HCEC 1CT (cell line): ENCODE measurements around the gene BRAF.
"Not testable (repeated sequence)": the region's sequence is repeated elsewhere in the genome, so short reads cannot be mapped to it uniquely, and the experiment has no call there.

Source experiments
- DNase-seq: peaks from one replicate; pipeline ENCODE4 v3.0.0-alpha.2; 2017

The BRAF gene

DNA sequence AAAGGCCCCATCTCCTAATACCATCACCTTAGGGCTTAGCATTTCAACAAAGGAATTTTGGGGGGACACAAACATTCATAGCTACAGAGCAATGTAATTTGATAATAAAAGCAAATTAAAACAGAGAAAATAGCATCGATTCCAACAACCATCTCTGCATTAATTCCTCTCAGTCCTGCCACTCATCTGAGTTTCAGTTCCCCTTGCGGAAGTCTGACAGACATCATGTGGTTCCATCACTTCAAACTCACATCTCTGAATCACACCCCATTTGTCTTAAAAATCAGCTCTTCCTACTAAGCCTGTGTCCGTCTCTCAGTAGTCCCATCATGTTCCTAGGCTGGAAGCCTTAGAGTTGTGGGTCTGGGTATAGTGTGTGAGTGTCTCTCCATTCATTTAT, 248.4 kb downstream of the BRAF start:
- no peak for DNase-seq

DNA sequence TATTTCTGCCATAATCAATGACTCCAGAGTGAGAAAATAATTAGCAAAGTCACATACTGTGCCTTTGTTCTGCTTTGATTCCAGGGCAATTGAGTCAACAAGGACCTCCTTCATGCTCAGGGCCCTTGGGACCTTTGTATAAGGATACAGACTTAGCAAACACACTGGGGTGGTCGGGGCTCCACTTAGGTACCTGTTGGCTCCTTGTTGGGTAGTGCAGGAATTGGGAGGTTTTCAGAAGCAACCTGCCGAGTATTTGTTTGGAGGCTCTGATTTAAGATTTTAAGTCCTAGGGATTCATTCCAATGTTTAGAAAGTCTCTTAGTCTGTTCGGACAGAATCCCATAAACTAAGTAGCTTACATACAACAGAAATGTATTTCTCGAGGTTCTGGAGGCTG, 249.0 kb downstream of the BRAF start:
- no peak for DNase-seq

GRCh38 chr7:140674899-140675701, 249.6 kb downstream of the BRAF start:
- DNase-seq, result peak; percentile 70

GRCh38 chr7:140674356-140674800, 250.4 kb downstream of the BRAF start:
- no peak for DNase-seq

- no peak for DNase-seq
These were observed 251.0 kb downstream of the BRAF start for GRCh38 chr7:140673774-140674155.

DNA sequence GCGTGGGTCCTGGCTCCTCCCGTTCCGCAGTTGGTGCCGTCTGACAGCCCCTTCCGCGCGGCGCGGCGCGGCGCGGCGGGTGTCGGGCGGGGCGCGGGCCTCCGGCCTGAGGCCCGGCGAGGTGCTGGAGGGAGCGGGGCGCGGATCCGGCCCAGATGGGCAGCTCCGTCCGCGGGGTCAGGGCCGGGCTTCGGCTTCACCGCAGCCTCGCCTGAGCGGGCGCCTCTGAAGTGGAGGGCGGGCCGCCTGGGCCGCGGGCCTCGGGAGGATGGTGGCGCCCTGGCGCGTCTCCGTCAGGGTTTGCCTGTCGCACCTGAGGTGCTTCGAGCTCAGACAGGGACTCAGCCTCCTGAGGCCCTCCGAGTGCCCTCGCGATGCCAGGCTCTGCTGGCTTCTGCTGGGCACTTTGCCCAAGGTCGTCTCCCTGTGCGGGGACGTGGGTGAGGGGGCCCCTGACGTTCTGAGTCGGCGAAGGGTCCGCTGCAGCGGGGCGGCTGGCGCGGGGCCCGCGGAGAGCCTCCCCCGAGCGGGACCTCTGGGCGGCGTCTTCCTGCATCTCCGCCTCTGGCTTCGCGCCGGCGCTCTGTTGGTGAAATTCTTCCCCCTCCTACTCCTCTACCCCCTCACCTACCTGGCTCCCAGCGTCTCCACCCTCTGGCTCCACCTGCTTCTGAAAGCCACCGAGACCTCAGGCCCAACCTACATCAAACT, 251.5 kb downstream of the BRAF start:
- DNase-seq, result no peak

DNA sequence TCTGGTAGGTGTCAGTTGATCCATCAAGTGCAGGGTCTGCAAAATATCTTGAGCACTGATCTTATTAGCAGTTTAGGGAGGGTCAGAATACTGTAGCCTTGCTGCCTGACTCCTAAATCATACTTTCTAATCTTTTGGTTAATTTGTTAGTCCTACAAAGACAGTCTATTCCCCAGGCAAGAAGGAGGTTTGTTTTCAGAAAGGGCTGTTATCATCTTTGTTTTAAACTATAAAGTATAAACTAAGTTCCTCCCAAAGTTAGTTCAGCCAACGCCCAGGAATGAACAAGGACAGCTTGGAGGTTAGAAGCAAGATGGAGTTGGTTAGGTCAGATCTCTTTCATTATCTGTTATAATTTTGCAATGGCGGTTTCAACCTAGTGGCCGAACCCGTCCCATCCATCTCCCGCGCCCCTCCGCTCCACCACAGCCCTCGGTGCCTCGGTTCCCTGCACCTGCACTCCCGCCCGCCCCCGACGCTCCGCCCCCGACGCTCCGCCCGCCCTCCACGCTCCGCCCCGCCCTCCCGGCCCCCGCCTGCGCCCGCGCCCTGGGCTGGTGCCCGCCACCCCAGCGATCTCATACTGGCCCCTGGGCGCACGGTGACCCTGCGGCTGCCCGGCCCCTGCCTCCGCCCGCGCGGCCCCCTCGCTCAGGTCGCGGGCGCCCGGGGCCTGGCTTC, 252.2 kb downstream of the BRAF start, which contains the start of gene ADCK2:
Gene ADCK2 (plus strand): TSS at position 564 of the 681 bp plus-strand sequence. CDS start 386 bp downstream, outside the sequence.
- DNase-seq, result no peak

DNA sequence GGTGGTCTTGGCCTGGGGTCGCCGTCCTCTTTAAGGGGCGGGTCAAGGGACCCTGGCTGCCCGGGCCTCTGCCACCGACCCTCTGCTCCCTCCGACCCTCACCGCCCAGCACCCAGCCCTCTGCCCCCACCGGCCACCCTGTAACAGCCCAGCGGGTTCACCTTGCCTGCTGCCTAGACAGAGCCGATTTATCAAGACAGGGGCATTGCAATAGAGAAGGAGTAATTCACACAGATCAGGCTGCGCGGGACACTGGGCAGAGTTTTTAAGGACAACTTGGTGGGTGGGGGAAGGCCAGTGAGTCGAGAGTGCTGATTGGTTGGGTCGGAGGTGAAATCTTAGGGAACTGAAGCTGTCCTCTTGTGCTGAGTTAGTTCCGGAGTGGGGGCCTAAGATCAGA, 252.8 kb downstream of the BRAF start:
- no peak for DNase-seq

- DNase-seq, result no peak
These were observed 254.3 kb downstream of the BRAF start for GRCh38 chr7:140670343-140670935.

DNA sequence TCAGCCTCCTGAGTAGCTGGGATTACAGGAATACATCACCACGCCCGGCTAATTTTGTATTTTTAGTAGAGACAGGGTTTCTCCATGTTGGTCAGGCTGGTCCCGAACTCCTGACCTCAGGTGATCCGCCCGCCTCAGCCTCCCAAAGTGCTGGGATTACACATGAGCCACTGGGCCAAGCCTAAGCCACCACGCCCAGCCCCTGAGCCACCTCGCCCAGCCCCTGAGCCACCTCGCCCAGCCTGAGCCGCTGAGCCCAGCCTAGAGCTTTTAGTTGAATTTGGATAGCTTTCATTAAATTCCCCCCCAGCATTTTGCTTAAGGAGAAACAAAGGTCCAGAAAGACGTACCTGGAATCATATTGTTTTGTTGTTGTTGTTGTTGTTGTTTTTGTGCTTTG, 254.9 kb downstream of the BRAF start:
- not testable (repeated sequence) for DNase-seq

- no peak for DNase-seq
These were observed 255.4 kb downstream of the BRAF start for GRCh38 chr7:140669352-140669751.
